CD4-positive, alpha-beta T cell (primary cell): Measurements from ENCODE around the gene LPAR3. TPM values are rescaled to one million over a fixed set of nuclear protein-coding genes. Genes with fewer than 3 reads are reported as not detected.
"Not testable (repeated sequence)": the region's sequence is repeated elsewhere in the genome, so short reads cannot be mapped to it uniquely, and the experiment has no call there.

Experiments
- ATAC-seq: fragments of 200-7000 bp; cut with Tn5 transposase; one replicate; pipeline ENCODE4 v1.10.0; 2022; ENCODE audit warnings: mild to moderate bottlenecking; ENCODE audit not compliant: poor library complexity
- CTCF ChIA-PET: fragments of 350-600 bp; sonication (Branson Sonifier 250); formaldehyde crosslinking; loops from one replicate; lab custom pipeline; 2021; ENCODE audit warnings: antibody characterized with exemption, inconsistent platforms; lab: Charles Lee
- POLR2A ChIA-PET: fragments of 350-600 bp; sonication (Branson Sonifier 250); formaldehyde crosslinking; loops from one replicate; lab custom pipeline; 2021; ENCODE audit warnings: antibody characterized with exemption, inconsistent platforms; lab: Charles Lee
- DNase-seq, 14 experiments: peaks; one replicate each; pipeline ENCODE4 v3.0.0-alpha.2; 2013 to 2020; ENCODE audit warnings: mixed read lengths in 2 of 14
- H3K27ac ChIP-seq, 2 donors: one replicate each; pipeline versions ENCODE4 v1.5.1 to v1.7.0; 2013; ENCODE audit warnings: low read length in 2 of 2, low read depth in 1 of 2, mild to moderate bottlenecking in 1 of 2
- H3K27me3 ChIP-seq, 2 experiments: 1 replicate in 1 of 2; 2 replicates in 1 of 2; pipeline versions ENCODE4 v1.6.1 to v1.7.0; 2013; ENCODE audit warnings: low read length in 2 of 2, control low read depth in 1 of 2, mild to moderate bottlenecking in 1 of 2, moderate library complexity in 1 of 2; ENCODE audit not compliant: insufficient read depth in 2 of 2, control insufficient read depth in 1 of 2
- H3K36me3 ChIP-seq: one replicate; pipeline ENCODE4 v1.6.1; 2013; ENCODE audit warnings: low read length, control low read depth; ENCODE audit not compliant: insufficient read depth
- H3K4me1 ChIP-seq: one replicate; pipeline ENCODE4 v1.6.1; 2013; ENCODE audit warnings: low read length, control low read depth; ENCODE audit not compliant: insufficient read depth
- H3K4me3 ChIP-seq: one replicate; pipeline ENCODE4 v1.5.1; 2013; ENCODE audit warnings: mild to moderate bottlenecking, low read length, moderate library complexity
- H3K9me3 ChIP-seq, 2 experiments: 1 replicate in 1 of 2; 2 replicates in 1 of 2; pipeline versions ENCODE4 v1.6.1 to v1.7.0; 2013; ENCODE audit warnings: low read length in 2 of 2, mild to moderate bottlenecking in 2 of 2, control low read depth in 1 of 2, moderate library complexity in 1 of 2; ENCODE audit not compliant: control insufficient read depth in 1 of 2, insufficient read depth in 1 of 2
- H3K27ac Mint-ChIP-seq: one replicate; pipeline ENCODE4 v1.8.0; 2020; ENCODE audit warnings: mixed read lengths
- H3K27me3 Mint-ChIP-seq: one replicate; pipeline ENCODE4 v1.8.0; 2021; ENCODE audit warnings: mixed read lengths
- H3K36me3 Mint-ChIP-seq: one replicate; pipeline ENCODE4 v1.8.0; 2021; ENCODE audit warnings: low read depth, mixed read lengths
- H3K4me1 Mint-ChIP-seq: one replicate; pipeline ENCODE4 v1.8.0; 2021; ENCODE audit warnings: low read depth, mixed read lengths
- H3K4me3 Mint-ChIP-seq: one replicate; pipeline ENCODE4 v1.8.0; 2020; ENCODE audit warnings: mild to moderate bottlenecking, mixed read lengths
- H3K9me3 Mint-ChIP-seq: one replicate; pipeline ENCODE4 v1.8.0; 2020; ENCODE audit warnings: mixed read lengths
- CTCF ChIP-seq: fragments of 200-600 bp; IDR thresholded peaks from one replicate; pipeline ENCODE4 v1.8.0; 2022; ENCODE audit warnings: antibody characterized with exemption, mild to moderate bottlenecking
- intact Hi-C, 2 experiments: fragments of 100-400 bp; cut with DNase I in 1 of 2; cut with micrococcal nuclease in 1 of 2; formaldehyde crosslinking; loops; one replicate each; pipeline versions ENCODE4 v1.15.1 to v1.9.0; 2023 to 2025; cut with DNase I, micrococcal nuclease
- total RNA-seq, 174 experiments: library from RNA in 2 of 174; stranded (reverse) in 2 of 174; gene quantifications; one replicate each; pipeline ENCODE4 v1.2.3 and lab custom pipeline; 2021 to 2026

LPAR3 gene
- total RNA-seq, 2 experiments from 2014 or later, result 0.25 to 0.87 TPM

- Histone ChIP-seq H3K27ac (no peak overlapping the region), H3K9me3 (no peaks in the 10 kb centered on the region), H3K4me3 (no peak overlapping the region), H3K4me1 (no peaks in the 10 kb centered on the region), H3K27me3 (no peaks in the 10 kb centered on the region), H3K36me3 (no peaks in the 10 kb centered on the region)
- no peak for TF ChIP-seq CTCF
- H3K4me1 Mint-ChIP-seq, result no peaks in the 10 kb centered on the region
- H3K4me3 Mint-ChIP-seq, result no peak overlapping the region
- ChIA-PET POLR2A (no interaction called here), CTCF (no interaction called here)
- H3K27me3 Mint-ChIP-seq, result peaks cover 6% of the 10 kb centered on the region
- no peaks in the 10 kb centered on the region for H3K36me3 Mint-ChIP-seq
- no peak for ATAC-seq
- intact Hi-C loops, result no loop called here
- H3K27ac Mint-ChIP-seq, result no peak overlapping the region
- no peak for DNase-seq
- H3K9me3 Mint-ChIP-seq, result no peaks in the 10 kb centered on the region
Observed at GRCh38 chr1:84916897-84917296, 23.9 kb upstream of the LPAR3 start.

DNA sequence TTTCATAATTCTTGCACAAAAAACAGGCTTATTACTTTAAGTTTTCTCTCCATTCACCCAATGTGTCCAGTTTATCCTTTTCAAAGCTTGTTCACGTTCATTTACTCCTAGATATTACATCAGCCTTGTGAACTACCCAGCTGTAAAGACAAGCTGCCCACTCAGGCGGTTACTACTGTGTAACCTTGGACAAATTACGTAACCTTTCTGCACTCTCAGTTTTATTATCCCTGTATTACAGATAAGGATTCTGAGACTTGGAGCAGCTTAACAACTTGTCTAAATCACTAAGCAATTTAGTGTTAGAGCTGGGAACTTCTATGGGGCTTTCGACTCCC, 20.5 kb upstream of the LPAR3 start:
- H3K27ac Mint-ChIP-seq, result no peak overlapping the region
- CTCF ChIA-PET, result interaction anchor here (0.7 kb wide), 1 partner anchor 574 kb away, joined by 3 read pairs; no protein-coding TSS in a partner anchor

DNA sequence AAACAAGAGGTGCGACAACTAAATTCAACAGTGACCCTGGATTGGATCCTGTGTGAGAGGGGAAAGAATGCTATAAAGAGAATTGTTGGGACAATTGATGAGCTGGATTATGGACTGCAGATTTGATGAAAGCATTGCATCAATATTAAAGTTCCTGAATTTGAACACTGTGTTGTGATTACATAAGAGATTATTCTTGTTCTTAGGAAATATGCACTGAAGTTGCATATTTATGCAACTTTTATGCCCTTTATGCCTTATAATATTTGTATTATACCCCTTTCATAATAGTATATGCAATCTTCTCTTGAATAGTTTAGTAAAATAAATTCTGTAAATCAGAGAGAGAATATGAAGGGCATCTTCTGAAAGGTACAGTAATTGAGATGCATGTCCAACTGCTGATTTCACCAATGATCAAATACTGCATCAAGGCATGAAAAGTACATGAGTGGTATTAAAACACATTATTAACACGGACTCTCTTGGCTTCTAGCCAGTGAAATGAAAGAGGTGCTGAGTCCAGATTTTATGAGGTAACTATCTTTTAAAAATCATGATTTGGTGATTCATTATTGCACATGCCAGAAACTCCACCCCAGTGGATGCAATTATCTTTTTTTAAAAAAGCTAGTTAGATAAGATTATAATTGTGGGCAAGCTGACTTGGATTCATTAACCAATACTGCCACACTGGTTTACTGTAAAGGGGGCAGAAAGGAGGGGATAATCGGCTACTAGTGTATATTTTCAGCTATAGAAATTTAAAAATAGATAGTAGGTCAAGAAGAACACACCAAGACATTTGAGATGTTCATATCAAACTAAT, 19.9 kb upstream of the LPAR3 start:
- no peak overlapping the region for H3K4me3 ChIP-seq
- ChIA-PET POLR2A (no interaction called here), CTCF (no interaction called here)
- ATAC-seq (no peak), DNase-seq (no peak)
- no peaks in the 10 kb centered on the region for H3K36me3 ChIP-seq
- no peaks in the 10 kb centered on the region for H3K9me3 ChIP-seq
- no peak for TF ChIP-seq CTCF
- H3K4me3 Mint-ChIP-seq, result no peak overlapping the region
- no peaks in the 10 kb centered on the region for H3K9me3 Mint-ChIP-seq
- no peaks in the 10 kb centered on the region for H3K4me1 ChIP-seq
- H3K27me3 Mint-ChIP-seq, result peaks cover under 1% of the 10 kb centered on the region
- H3K4me1 Mint-ChIP-seq, result no peaks in the 10 kb centered on the region
- no peaks in the 10 kb centered on the region for H3K27me3 ChIP-seq
- no peak overlapping the region for H3K27ac ChIP-seq
- H3K36me3 Mint-ChIP-seq, result no peaks in the 10 kb centered on the region
- intact Hi-C loops, result no loop called here
- H3K27ac Mint-ChIP-seq, result no peak overlapping the region

More for the DNA sequence above, 20.5 kb upstream of the LPAR3 start:
- DNase-seq, result no peak
- POLR2A ChIA-PET, result no interaction called here
- Histone ChIP-seq H3K27ac (no peak overlapping the region), H3K27me3 (no peaks in the 10 kb centered on the region), H3K4me3 (no peak overlapping the region), H3K4me1 (no peaks in the 10 kb centered on the region), H3K9me3 (no peaks in the 10 kb centered on the region), H3K36me3 (no peaks in the 10 kb centered on the region)
- ATAC-seq, result no peak
- H3K36me3 Mint-ChIP-seq, result no peaks in the 10 kb centered on the region
- H3K27me3 Mint-ChIP-seq, result peaks cover 6% of the 10 kb centered on the region
- H3K4me1 Mint-ChIP-seq, result no peaks in the 10 kb centered on the region
- no peaks in the 10 kb centered on the region for H3K9me3 Mint-ChIP-seq
- intact Hi-C loops, result no loop called here
- no peak overlapping the region for H3K4me3 Mint-ChIP-seq
- no peak for TF ChIP-seq CTCF

- H3K4me1 Mint-ChIP-seq, H3K9me3 ChIP-seq, H3K4me3 Mint-ChIP-seq, POLR2A ChIA-PET, H3K36me3 ChIP-seq, H3K4me1 ChIP-seq, intact Hi-C loops, H3K36me3 Mint-ChIP-seq, H3K27ac Mint-ChIP-seq, H3K4me3 ChIP-seq, H3K27me3 Mint-ChIP-seq, H3K9me3 Mint-ChIP-seq, ATAC-seq, CTCF ChIA-PET, DNase-seq, H3K27me3 ChIP-seq, H3K27ac ChIP-seq: not testable (repeated sequence)
Observed at GRCh38 chr1:84908746-84909464, 15.9 kb upstream of the LPAR3 start.
